Stimulated activated CD8-positive, alpha-beta memory T cell treated with anti-CD3 and anti-CD28 coated beads, Interleukin-15, amount 100 ng/mL, for 4 hours (primary cell): Measurements from ENCODE around the gene MYO7B.

Experiments
- DNase-seq, 2 donors: peaks; one replicate each; pipeline ENCODE4 v3.0.0-alpha.2; 2020; ENCODE audit warnings: low read depth in 2 of 2

Gene MYO7B

GRCh38 chr2:127535422-127535901, at the start of gene MYO7B:
Gene MYO7B (plus strand): TSS chr2:127535683. CDS start chr2:127559723, 24,040 bp downstream.
- no peak for DNase-seq

- DNase-seq, result no peak
Measured at GRCh38 chr2:127485694-127486071, 49.8 kb upstream of the MYO7B start.

- DNase-seq, result no peak
Measured at GRCh38 chr2:127486247-127487058, 49.0 kb upstream of the MYO7B start.

- DNase-seq, result no peak
Measured at GRCh38 chr2:127490283-127490682, 45.2 kb upstream of the MYO7B start.

- no peak for DNase-seq
Measured at GRCh38 chr2:127498386-127498785, 37.1 kb upstream of the MYO7B start.

GRCh38 chr2:127503491-127503890, 32.0 kb upstream of the MYO7B start:
- no peak for DNase-seq

- DNase-seq, result no peak
Measured at GRCh38 chr2:127504552-127505430, 30.7 kb upstream of the MYO7B start.

GRCh38 chr2:127506510-127506909, 29.0 kb upstream of the MYO7B start:
- no peak for DNase-seq

- no peak for DNase-seq
Measured at GRCh38 chr2:127508023-127508630, 27.4 kb upstream of the MYO7B start.

- no peak for DNase-seq
Measured at GRCh38 chr2:127508631-127509034, 26.9 kb upstream of the MYO7B start.

- DNase-seq, result no peak
Measured at GRCh38 chr2:127510073-127510472, 25.4 kb upstream of the MYO7B start.

GRCh38 chr2:127511090-127511695, 24.3 kb upstream of the MYO7B start:
- no peak for DNase-seq

GRCh38 chr2:127511917-127512316, 23.6 kb upstream of the MYO7B start:
- DNase-seq, result no peak

- DNase-seq, result no peak
Measured at GRCh38 chr2:127512362-127512761, 23.1 kb upstream of the MYO7B start.

- no peak for DNase-seq
Measured at GRCh38 chr2:127514076-127514475, 21.4 kb upstream of the MYO7B start.

GRCh38 chr2:127514485-127514884, 21.0 kb upstream of the MYO7B start:
- no peak for DNase-seq

- no peak for DNase-seq
Measured at GRCh38 chr2:127515383-127515915, 20.0 kb upstream of the MYO7B start.

GRCh38 chr2:127516041-127516762, 19.3 kb upstream of the MYO7B start:
- DNase-seq, result no peak

GRCh38 chr2:127517465-127517864, 18.0 kb upstream of the MYO7B start:
- no peak for DNase-seq

GRCh38 chr2:127520424-127520823, 15.1 kb upstream of the MYO7B start:
- no peak for DNase-seq
